ENCODE measurements around the gene TMEM234. TPM values are rescaled to one million over a fixed set of nuclear protein-coding genes. Genes with fewer than 3 reads are reported as not detected.
A peak's percentile ranks its signal among the peaks of the same experiment; 100 is the strongest.

The TMEM234 gene
- total RNA-seq, 4 donors from 2014 or later, result 38.4 to 52.8 (median 39.2) TPM

DNA sequence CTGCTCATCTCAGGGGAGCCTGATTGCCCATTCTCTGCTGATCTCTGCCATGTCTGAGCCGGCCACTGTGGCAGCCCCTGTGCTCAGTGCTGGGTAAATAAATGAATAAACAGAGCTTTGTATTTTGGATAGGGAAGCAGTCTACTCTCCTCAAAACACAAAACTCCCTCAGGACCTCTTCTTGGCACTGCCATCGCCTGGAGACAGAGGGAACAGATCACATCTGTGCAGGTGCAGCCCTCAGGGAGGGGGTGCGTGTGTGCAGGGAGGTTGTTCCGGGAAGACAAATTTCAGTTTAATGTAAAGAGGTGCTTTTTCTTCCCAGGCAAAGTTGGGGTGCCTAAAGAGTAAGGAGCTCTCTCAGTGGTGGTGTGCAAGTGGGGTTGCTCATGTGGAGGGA lies 17.2 kb upstream of the TMEM234 start:
- intact Hi-C loops (cut with DNase I), result loop anchor here (10.0 kb wide), 2 partner anchors 55 to 95 kb away; partner anchors contain the start of genes HDAC1 and MARCKSL1
- TF ChIP-seq, protein P1, sequence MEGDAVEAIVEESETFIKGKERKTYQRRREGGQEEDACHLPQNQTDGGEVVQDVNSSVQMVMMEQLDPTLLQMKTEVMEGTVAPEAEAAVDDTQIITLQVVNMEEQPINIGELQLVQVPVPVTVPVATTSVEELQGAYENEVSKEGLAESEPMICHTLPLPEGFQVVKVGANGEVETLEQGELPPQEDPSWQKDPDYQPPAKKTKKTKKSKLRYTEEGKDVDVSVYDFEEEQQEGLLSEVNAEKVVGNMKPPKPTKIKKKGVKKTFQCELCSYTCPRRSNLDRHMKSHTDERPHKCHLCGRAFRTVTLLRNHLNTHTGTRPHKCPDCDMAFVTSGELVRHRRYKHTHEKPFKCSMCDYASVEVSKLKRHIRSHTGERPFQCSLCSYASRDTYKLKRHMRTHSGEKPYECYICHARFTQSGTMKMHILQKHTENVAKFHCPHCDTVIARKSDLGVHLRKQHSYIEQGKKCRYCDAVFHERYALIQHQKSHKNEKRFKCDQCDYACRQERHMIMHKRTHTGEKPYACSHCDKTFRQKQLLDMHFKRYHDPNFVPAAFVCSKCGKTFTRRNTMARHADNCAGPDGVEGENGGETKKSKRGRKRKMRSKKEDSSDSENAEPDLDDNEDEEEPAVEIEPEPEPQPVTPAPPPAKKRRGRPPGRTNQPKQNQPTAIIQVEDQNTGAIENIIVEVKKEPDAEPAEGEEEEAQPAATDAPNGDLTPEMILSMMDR (IDR thresholded peaks at IDR 0.05), result no peak
- no peak for TF ChIP-seq POLR2A (IDR thresholded peaks at IDR 0.05)
- DNase-seq, result peak; percentile 27
- H3K4me1 ChIP-seq, result peaks cover 15 to 27% of the 10 kb centered on the region in 2 donors
- H3K36me3 ChIP-seq, result peaks cover 0 to 3% of the 10 kb centered on the region in 2 donors
- WGBS, 2 donors, result 47 to 51% methylated on average over 4 of the region's 4 CpGs
- H3K27ac ChIP-seq, result peak overlapping the region in 1 of 3 donors; percentile 95
- H3K4me3 ChIP-seq (replicated peaks in 1 of 3), result peak overlapping the region in 1 of 3 donors; percentile 51
- H3K9me3 ChIP-seq, result no peaks in the 10 kb centered on the region
- no peaks in the 10 kb centered on the region for H3K27me3 ChIP-seq

DNA sequence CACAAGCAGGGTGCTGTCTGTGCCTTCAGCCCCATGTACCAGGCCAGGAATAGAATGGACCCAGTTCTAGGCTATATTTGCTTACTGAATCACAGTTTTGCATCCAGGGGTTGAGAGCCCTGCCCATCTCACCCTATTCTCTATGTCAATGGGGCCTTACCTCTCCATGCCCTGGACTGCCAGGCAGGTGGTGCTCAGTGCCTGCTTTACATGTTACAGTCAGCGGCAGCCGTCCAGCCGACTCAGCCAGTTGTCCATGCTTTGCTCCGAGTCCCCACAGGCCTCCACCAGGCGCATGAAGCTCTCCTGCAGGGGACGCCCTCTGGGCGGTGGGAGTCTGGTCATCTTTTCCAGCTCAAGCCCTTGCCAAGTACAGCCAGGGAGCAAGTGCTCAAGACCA lies 12.6 kb upstream of the TMEM234 start:
- intact Hi-C loops (cut with DNase I), result loop anchor here (10.0 kb wide), 2 partner anchors 60 to 100 kb away; partner anchors contain the start of genes HDAC1 and MARCKSL1
- no peak overlapping the region for H3K27ac ChIP-seq
- H3K27me3 ChIP-seq, result no peaks in the 10 kb centered on the region
- H3K9me3 ChIP-seq, result no peaks in the 10 kb centered on the region
- DNase-seq, result no peak
- no peak overlapping the region for H3K4me3 ChIP-seq (replicated peaks in 1 of 3)
- WGBS, 2 donors, result 77 to 92% methylated on average over 7 of the region's 7 CpGs
- H3K4me1 ChIP-seq, result peaks cover 5 to 8% of the 10 kb centered on the region in 2 donors
- TF ChIP-seq, protein P1 (IDR thresholded peaks at IDR 0.05), result no peak
- no peak for TF ChIP-seq POLR2A (IDR thresholded peaks at IDR 0.05)
- peaks cover 21 to 27% of the 10 kb centered on the region in 2 donors for H3K36me3 ChIP-seq

DNA sequence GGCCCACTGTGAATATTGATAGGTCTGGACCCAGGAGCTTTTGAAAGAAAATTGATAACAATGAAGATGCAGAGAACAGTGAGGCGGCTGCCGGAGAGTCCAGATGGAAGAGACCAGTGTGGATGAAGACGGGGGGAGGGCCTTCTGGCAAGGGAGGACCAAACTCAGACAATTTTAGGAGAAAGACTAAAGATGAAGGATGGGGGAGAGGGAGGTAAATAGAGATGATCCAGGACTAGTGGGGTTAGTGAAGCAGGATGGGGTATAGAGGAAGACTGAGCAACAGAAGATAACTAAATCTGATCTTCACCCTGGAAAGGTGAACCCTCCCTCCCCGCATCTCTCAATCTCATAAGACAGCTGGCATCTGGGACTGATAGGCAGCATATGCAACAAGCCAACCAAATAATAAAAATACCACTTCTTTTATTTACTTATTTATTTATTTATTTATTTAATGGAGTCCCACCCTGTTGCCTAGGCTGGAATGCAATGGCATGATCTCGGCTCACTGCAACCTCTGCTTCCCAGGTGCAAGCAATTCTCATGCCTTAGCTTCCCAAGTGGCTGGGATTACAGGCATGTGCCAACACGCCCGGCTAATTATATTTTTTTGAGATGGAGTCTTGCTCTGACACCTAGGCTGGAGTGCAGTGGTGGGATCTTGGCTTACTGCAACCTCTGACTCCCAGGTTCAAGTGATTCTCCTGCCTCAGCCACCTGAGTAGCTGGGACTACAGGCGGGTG lies 10.6 kb upstream of the TMEM234 start:
- Histone ChIP-seq H3K4me3 (replicated peaks in 1 of 3) (no peak overlapping the region), H3K9me3 (no peaks in the 10 kb centered on the region), H3K27me3 (no peaks in the 10 kb centered on the region), H3K4me1 (no peaks in the 10 kb centered on the region), H3K36me3 (peaks cover 39 to 47% of the 10 kb centered on the region in 2 donors), H3K27ac (no peak overlapping the region)
- intact Hi-C loops (cut with DNase I), result loop anchor here (10.0 kb wide), 2 partner anchors 62 to 102 kb away; partner anchors contain the start of genes HDAC1 and MARCKSL1
- TF ChIP-seq, protein P1 (IDR thresholded peaks at IDR 0.05), result no peak
- TF ChIP-seq POLR2A (IDR thresholded peaks at IDR 0.05), result no peak
- WGBS, 2 donors, result 91 to 93% methylated on average over 8 of the region's 8 CpGs
- DNase-seq, result no peak

DNA sequence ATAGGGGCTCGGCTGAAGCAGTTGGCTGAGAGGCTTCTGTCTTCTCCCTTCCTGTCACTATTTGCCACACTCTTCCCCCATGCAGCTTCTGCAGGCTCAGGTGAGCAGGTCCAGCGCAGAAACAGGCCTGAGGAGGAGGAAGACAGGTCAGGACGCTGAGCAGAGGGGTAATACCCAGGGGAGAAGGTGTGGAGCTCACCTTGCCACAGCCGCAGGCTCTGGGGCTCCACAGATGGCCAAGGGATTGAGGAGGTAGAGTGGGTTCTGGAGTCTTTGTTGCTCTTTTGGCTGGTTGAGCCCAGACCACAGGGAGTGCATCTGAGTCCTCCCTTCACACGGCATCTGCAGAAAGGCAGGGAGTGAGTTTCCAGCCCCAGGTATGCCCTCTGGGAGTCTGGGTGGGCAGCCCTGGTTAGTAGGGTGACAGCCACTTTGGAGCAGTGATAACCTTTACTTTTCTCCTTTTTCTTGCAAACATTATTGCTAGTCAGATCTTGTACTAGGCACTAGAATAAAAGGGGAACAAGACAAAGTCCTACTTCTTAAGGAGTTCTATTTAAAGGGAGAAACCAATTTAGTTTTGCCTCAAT lies 9.8 kb upstream of the TMEM234 start:
- H3K36me3 ChIP-seq, result peaks cover 45 to 53% of the 10 kb centered on the region in 2 donors
- no peak for DNase-seq
- no peaks in the 10 kb centered on the region for H3K27me3 ChIP-seq
- intact Hi-C loops (cut with DNase I), result loop anchor here (10.0 kb wide), 2 partner anchors 63 to 103 kb away; partner anchors contain the start of genes HDAC1 and MARCKSL1
- no peak overlapping the region for H3K27ac ChIP-seq
- WGBS, 2 donors, result 84 to 92% methylated on average over 5 of the region's 5 CpGs
- no peaks in the 10 kb centered on the region for H3K4me1 ChIP-seq
- TF ChIP-seq, protein P1 (IDR thresholded peaks at IDR 0.05), result no peak
- no peak for TF ChIP-seq POLR2A (IDR thresholded peaks at IDR 0.05)
- no peaks in the 10 kb centered on the region for H3K9me3 ChIP-seq
- H3K4me3 ChIP-seq (replicated peaks in 1 of 3), result no peak overlapping the region
